CD4-positive, alpha-beta T cell treated with Interleukin-21 for 1 hour (primary cell): ENCODE data around the gene PPP1CC.
"Not testable (repeated sequence)": the region's sequence is repeated elsewhere in the genome, so short reads cannot be mapped to it uniquely, and the experiment has no call there.

ENCODE experiments used
- DNase-seq: peaks from one replicate; pipeline ENCODE4 v3.0.0-alpha.2; 2020

PPP1CC gene

GRCh38 chr12:110742718-110743570 lies at the start of gene PPP1CC:
TSS of gene PPP1CC (minus strand) at chr12:110742891. CDS start at chr12:110742707, 184 bp downstream.
- DNase-seq, result peak; percentile 95

- DNase-seq, result no peak
Observed at GRCh38 chr12:110791589-110791988, 48.9 kb upstream of the PPP1CC start.

- no peak for DNase-seq
Observed at GRCh38 chr12:110790301-110790700, 47.6 kb upstream of the PPP1CC start.

- DNase-seq, result no peak
Observed at GRCh38 chr12:110786012-110786411, 43.3 kb upstream of the PPP1CC start.

GRCh38 chr12:110785240-110785639 lies 42.5 kb upstream of the PPP1CC start:
- no peak for DNase-seq

GRCh38 chr12:110782922-110783321 lies 40.2 kb upstream of the PPP1CC start:
- no peak for DNase-seq

GRCh38 chr12:110782094-110782493 lies 39.4 kb upstream of the PPP1CC start:
- no peak for DNase-seq

GRCh38 chr12:110780448-110780847 lies 37.8 kb upstream of the PPP1CC start:
- DNase-seq, result peak; percentile 71

GRCh38 chr12:110778833-110779577 lies 36.3 kb upstream of the PPP1CC start:
- no peak for DNase-seq

- DNase-seq, result peak; percentile 20
Observed at GRCh38 chr12:110776410-110776809, 33.7 kb upstream of the PPP1CC start.

- no peak for DNase-seq
Observed at GRCh38 chr12:110775997-110776396, 33.3 kb upstream of the PPP1CC start.

- no peak for DNase-seq
Observed at GRCh38 chr12:110774824-110775223, 32.1 kb upstream of the PPP1CC start.

GRCh38 chr12:110768960-110769359 lies 26.3 kb upstream of the PPP1CC start:
- DNase-seq, result no peak

- DNase-seq, result no peak
Observed at GRCh38 chr12:110767863-110768262, 25.2 kb upstream of the PPP1CC start.

GRCh38 chr12:110766311-110767154 lies 23.8 kb upstream of the PPP1CC start:
- no peak for DNase-seq

GRCh38 chr12:110765572-110765971 lies 22.9 kb upstream of the PPP1CC start:
- not testable (repeated sequence) for DNase-seq

- no peak for DNase-seq
Observed at GRCh38 chr12:110765111-110765510, 22.4 kb upstream of the PPP1CC start.

- DNase-seq, result no peak
Observed at GRCh38 chr12:110763583-110763982, 20.9 kb upstream of the PPP1CC start.

GRCh38 chr12:110762891-110763290 lies 20.2 kb upstream of the PPP1CC start:
- no peak for DNase-seq

GRCh38 chr12:110760204-110760609 lies 17.5 kb upstream of the PPP1CC start:
- no peak for DNase-seq

GRCh38 chr12:110758922-110759321 lies 16.2 kb upstream of the PPP1CC start:
- DNase-seq, result no peak

GRCh38 chr12:110756611-110757010 lies 13.9 kb upstream of the PPP1CC start:
- DNase-seq, result no peak
